CD14-positive monocyte (primary cell): ENCODE results near the gene C16orf74. TPM values are rescaled to one million over a fixed set of nuclear protein-coding genes. Genes with fewer than 3 reads are reported as not detected.

Experiments used
- DNase-seq, 3 donors: peaks; one replicate each; pipeline ENCODE4 v3.0.0-alpha.2; 2011 to 2022
- H2AFZ ChIP-seq: 2 replicates; pipeline ENCODE4 v1.6.0; 2012; ENCODE audit warnings: mild to moderate bottlenecking, low read depth, low read length, inconsistent platforms; ENCODE audit not compliant: insufficient read depth, poor library complexity, severe bottlenecking
- H3K27ac ChIP-seq, 2 donors: 1 replicate in 1 of 2; 2 replicates in 1 of 2; pipeline ENCODE4 v1.5.1; 2012 to 2013; ENCODE audit warnings: low read length in 2 of 2, control low read depth in 1 of 2, inconsistent platforms in 1 of 2, low read depth in 1 of 2, mild to moderate bottlenecking in 1 of 2
- H3K27me3 ChIP-seq, 2 donors: one replicate each; pipeline versions ENCODE4 v1.6.0 to v1.6.1; 2011 to 2013; ENCODE audit warnings: low read length in 2 of 2; ENCODE audit not compliant: control insufficient read depth in 2 of 2, insufficient read depth in 2 of 2
- H3K36me3 ChIP-seq, 2 donors: replicated peaks in 1 of 2; 1 replicate in 1 of 2; 2 replicates in 1 of 2; pipeline versions ENCODE4 v1.5.1 to v1.6.1; 2012 to 2013; ENCODE audit warnings: low read length in 2 of 2, control low read depth in 1 of 2, inconsistent platforms in 1 of 2, mild to moderate bottlenecking in 1 of 2; ENCODE audit not compliant: insufficient read depth in 2 of 2, control insufficient read depth in 1 of 2
- H3K4me1 ChIP-seq, 2 donors: 1 replicate in 1 of 2; 2 replicates in 1 of 2; pipeline versions ENCODE4 v1.5.1 to v1.6.1; 2012 to 2013; ENCODE audit warnings: low read length in 2 of 2, control low read depth in 1 of 2, inconsistent platforms in 1 of 2, mild to moderate bottlenecking in 1 of 2, moderate library complexity in 1 of 2; ENCODE audit not compliant: insufficient read depth in 2 of 2, control insufficient read depth in 1 of 2
- H3K4me2 ChIP-seq: replicated peaks from 2 replicates; pipeline ENCODE3; 2012; ENCODE audit warnings: low read length, moderate library complexity, mild to moderate bottlenecking; ENCODE audit not compliant: poor library complexity, severe bottlenecking; ENCODE audit errors: extremely low read depth
- H3K4me3 ChIP-seq, 3 experiments: fragments of 200-600 bp in 1 of 3; sonication (generic) in 1 of 3; replicated peaks in 1 of 3; 1 replicate in 2 of 3; 2 replicates in 1 of 3; pipeline ENCODE4 v1.5.1; 2011 to 2013; ENCODE audit warnings: low read length in 3 of 3, mild to moderate bottlenecking in 3 of 3, control low read depth in 2 of 3, low read depth in 2 of 3, inconsistent platforms in 1 of 3, moderate library complexity in 1 of 3
- H3K79me2 ChIP-seq: 2 replicates; pipeline ENCODE4 v1.6.0; 2012; ENCODE audit warnings: mild to moderate bottlenecking, control low read depth, inconsistent platforms, low read length, moderate library complexity; ENCODE audit not compliant: insufficient read depth
- H3K9ac ChIP-seq: 2 replicates; pipeline ENCODE4 v1.6.0; 2017; ENCODE audit warnings: low read length, mild to moderate bottlenecking; ENCODE audit not compliant: insufficient read depth, poor library complexity, severe bottlenecking
- H3K9me3 ChIP-seq, 2 donors: replicated peaks in 1 of 2; 1 replicate in 1 of 2; 2 replicates in 1 of 2; pipeline versions ENCODE4 v1.5.1 to v1.6.1; 2012 to 2013; ENCODE audit warnings: low read length in 2 of 2, control low read depth in 1 of 2; ENCODE audit not compliant: control insufficient read depth in 1 of 2, insufficient read depth in 1 of 2
- H4K20me1 ChIP-seq: 2 replicates; pipeline ENCODE4 v1.6.0; 2012; ENCODE audit warnings: mild to moderate bottlenecking, low read length, control low read depth, moderate library complexity; ENCODE audit not compliant: insufficient read depth
- H3K27ac Mint-ChIP-seq, 7 donors: one replicate each; pipeline ENCODE4 v1.8.0; 2020; ENCODE audit warnings: mild to moderate bottlenecking in 7 of 7, mixed read lengths in 7 of 7, moderate library complexity in 6 of 7, inconsistent platforms in 2 of 7
- H3K27me3 Mint-ChIP-seq, 3 donors: one replicate each; pipeline ENCODE4 v1.8.0; 2021 to 2022; ENCODE audit warnings: low read depth in 3 of 3, mild to moderate bottlenecking in 3 of 3, mixed read lengths in 3 of 3, moderate library complexity in 3 of 3, inconsistent platforms in 1 of 3
- H3K36me3 Mint-ChIP-seq, 2 donors: one replicate each; pipeline ENCODE4 v1.8.0; 2020; ENCODE audit warnings: mixed read lengths in 2 of 2, inconsistent platforms in 1 of 2, mild to moderate bottlenecking in 1 of 2
- H3K4me1 Mint-ChIP-seq: one replicate; pipeline ENCODE4 v1.8.0; 2020; ENCODE audit warnings: mild to moderate bottlenecking, mixed read lengths
- H3K4me3 Mint-ChIP-seq, 2 donors: one replicate each; pipeline ENCODE4 v1.8.0; 2020; ENCODE audit warnings: mild to moderate bottlenecking in 2 of 2, mixed read lengths in 2 of 2, moderate library complexity in 1 of 2
- H3K9me3 Mint-ChIP-seq, 7 donors: one replicate each; pipeline ENCODE4 v1.8.0; 2020 to 2022; ENCODE audit warnings: mixed read lengths in 7 of 7, mild to moderate bottlenecking in 6 of 7, moderate library complexity in 6 of 7, inconsistent platforms in 2 of 7
- WGBS: methylation state at CpG from one replicate; pipeline ENCODE4 v1.1.5; 2013; ENCODE audit warnings: missing lambda C conversion rate; ENCODE audit not compliant: insufficient coverage; 5-methylcytosine and 5-hydroxymethylcytosine counted together
- intact Hi-C, 2 donors: fragments of 100-400 bp; cut with micrococcal nuclease; formaldehyde crosslinking; loops; one replicate each; pipeline versions ENCODE4 v1.15.0 to v1.15.1; 2023
- polyA plus RNA-seq, 3 donors: library from polyadenylated mRNA; depleted of rRNA in 1 of 3; unstranded in 2 of 3; stranded (reverse) in 1 of 3; fragments of 300-500 nt in 2 of 3; fragments of >200 nt in 1 of 3; fragmentation: Illumina TruSeq in 2 of 3; gene quantifications; 1 replicate in 2 of 3; 2 replicates in 1 of 3; pipeline ENCODE4 v1.2.3, GENCODE V29; 2012 to 2021
- TF ChIP-seq, protein P1 (sequence below): fragments of 200-600 bp; IDR thresholded peaks from one replicate; pipeline ENCODE4 v1.8.0; 2022; ENCODE audit warnings: antibody characterized with exemption, mild to moderate bottlenecking

The C16orf74 gene
- polyA plus RNA-seq, 3 donors, result 11.3 to 26.6 (median 24.1) TPM

DNA sequence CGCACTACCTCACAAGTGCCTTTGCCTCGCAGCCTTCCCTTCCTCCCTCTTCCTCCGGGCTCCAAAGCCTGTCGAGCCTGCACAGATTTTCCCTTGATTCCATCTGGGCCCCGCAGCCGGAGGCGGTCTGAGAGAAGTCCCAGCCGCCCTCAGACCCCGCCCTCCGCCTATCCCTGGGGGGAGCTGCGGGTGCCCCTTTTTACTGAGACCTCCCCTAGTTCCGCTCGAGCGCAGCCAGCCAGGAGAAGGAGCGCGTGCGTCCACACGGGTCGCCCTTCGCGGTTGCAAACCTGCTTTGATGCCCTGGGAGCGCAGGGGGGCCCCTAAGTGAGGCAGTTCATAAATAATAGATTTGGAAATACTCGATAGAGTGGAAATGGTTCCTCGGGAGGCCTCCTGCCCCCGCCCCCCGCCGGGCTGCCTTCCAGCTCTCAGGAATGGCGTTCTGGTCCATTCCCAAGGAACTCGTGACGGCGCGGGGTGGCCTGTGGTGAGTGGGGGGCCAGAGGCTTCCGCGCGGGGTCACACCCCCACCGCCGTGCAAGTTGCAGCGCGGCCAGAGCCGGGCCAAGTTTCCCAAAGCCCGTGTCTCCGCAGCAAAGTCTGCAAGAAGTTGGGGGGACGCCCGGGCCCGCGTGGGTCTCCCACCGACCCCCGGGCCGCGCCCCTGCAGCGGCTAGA lies 610 bp downstream of the C16orf74 start:
- Histone ChIP-seq H3K4me1 (peaks cover 19 to 27% of the 10 kb centered on the region in 2 donors), H3K79me2 (peaks cover 6% of the 10 kb centered on the region), H3K9ac (peak overlapping the region; percentile 15), H3K27me3 (peaks cover 0 to 9% of the 10 kb centered on the region in 2 donors), H3K27ac (no peak overlapping the region), H3K36me3 (no peaks in the 10 kb centered on the region), H4K20me1 (no peaks in the 10 kb centered on the region), H2AFZ (peak overlapping the region; percentile 81), H3K4me2 (peak overlapping the region; percentile 99), H3K4me3 (peak overlapping the region; percentile 57 to 78 (median 70)), H3K9me3 (no peaks in the 10 kb centered on the region)
- intact Hi-C loops, result no loop called here
- Mint-ChIP-seq H3K9me3 (no peaks in the 10 kb centered on the region), H3K27ac (peak overlapping the region in 4 of 7 donors; percentile 57 to 83 (median 66)), H3K27me3 (peaks cover 13 to 31% (median 18%) of the 10 kb centered on the region in 3 donors), H3K36me3 (peaks cover 6 to 19% of the 10 kb centered on the region in 2 donors), H3K4me1 (peaks cover 28% of the 10 kb centered on the region), H3K4me3 (peak overlapping the region; percentile 95 to 99)
- WGBS, result under 1% methylated on average over 42 of the region's 51 CpGs
- peak in 1 of 3 donors; percentile 33 for DNase-seq
- TF ChIP-seq, protein P1, sequence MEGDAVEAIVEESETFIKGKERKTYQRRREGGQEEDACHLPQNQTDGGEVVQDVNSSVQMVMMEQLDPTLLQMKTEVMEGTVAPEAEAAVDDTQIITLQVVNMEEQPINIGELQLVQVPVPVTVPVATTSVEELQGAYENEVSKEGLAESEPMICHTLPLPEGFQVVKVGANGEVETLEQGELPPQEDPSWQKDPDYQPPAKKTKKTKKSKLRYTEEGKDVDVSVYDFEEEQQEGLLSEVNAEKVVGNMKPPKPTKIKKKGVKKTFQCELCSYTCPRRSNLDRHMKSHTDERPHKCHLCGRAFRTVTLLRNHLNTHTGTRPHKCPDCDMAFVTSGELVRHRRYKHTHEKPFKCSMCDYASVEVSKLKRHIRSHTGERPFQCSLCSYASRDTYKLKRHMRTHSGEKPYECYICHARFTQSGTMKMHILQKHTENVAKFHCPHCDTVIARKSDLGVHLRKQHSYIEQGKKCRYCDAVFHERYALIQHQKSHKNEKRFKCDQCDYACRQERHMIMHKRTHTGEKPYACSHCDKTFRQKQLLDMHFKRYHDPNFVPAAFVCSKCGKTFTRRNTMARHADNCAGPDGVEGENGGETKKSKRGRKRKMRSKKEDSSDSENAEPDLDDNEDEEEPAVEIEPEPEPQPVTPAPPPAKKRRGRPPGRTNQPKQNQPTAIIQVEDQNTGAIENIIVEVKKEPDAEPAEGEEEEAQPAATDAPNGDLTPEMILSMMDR, result peak; percentile 11

DNA sequence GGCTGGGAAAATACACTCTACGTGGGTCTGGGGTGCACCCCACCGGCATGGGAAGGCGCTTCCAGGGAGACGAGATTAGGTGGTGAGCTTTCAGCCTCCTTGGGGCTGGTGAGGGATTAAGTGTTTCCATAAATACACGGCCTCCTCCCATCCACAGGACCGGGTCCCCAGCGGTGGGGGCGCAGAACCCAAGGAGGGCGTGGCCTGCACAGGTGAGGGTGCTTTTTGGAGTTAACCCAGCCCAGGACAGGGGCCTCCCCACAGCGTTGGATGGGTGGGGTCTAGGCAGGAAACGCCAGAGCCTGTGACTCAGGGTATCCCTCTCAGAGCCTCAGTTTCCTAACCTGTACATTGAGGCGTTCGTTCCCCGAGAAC lies 1.1 kb downstream of the C16orf74 start:
- no peak overlapping the region for H3K27ac Mint-ChIP-seq
- Histone ChIP-seq H3K27ac (no peak overlapping the region), H2AFZ (peak overlapping the region; percentile 81), H3K79me2 (peaks cover 6% of the 10 kb centered on the region), H3K4me3 (peak overlapping the region; percentile 57 to 78 (median 70)), H3K36me3 (no peaks in the 10 kb centered on the region), H4K20me1 (no peaks in the 10 kb centered on the region), H3K4me2 (peak overlapping the region; percentile 99), H3K9ac (no peak overlapping the region), H3K27me3 (peaks cover 0 to 9% of the 10 kb centered on the region in 2 donors), H3K4me1 (peaks cover 19 to 27% of the 10 kb centered on the region in 2 donors), H3K9me3 (no peaks in the 10 kb centered on the region)
- peaks cover 13 to 31% (median 18%) of the 10 kb centered on the region in 3 donors for H3K27me3 Mint-ChIP-seq
- no peaks in the 10 kb centered on the region for H3K9me3 Mint-ChIP-seq
- peaks cover 6 to 19% of the 10 kb centered on the region in 2 donors for H3K36me3 Mint-ChIP-seq
- intact Hi-C loops, result no loop called here
- no peak for DNase-seq
- H3K4me1 Mint-ChIP-seq, result peaks cover 28% of the 10 kb centered on the region
- WGBS, result no CpG with 5 or more reads among the region's 14 CpGs
- H3K4me3 Mint-ChIP-seq, result peak overlapping the region; percentile 95 to 99
- TF ChIP-seq, protein P1, result no peak
